Nephron progenitor cell (in vitro differentiated cells): ENCODE results near the gene SIRT5.
A peak's percentile ranks its signal among the peaks of the same experiment; 100 is the strongest.

ENCODE experiments used
- DNase-seq: peaks from one replicate; pipeline ENCODE4 v3.0.0; 2021
- H3K27ac Mint-ChIP-seq: 2 replicates; pipeline ENCODE4 v1.8.0; 2021; ENCODE audit warnings: mild to moderate bottlenecking, moderate library complexity, mixed read lengths
- H3K27me3 Mint-ChIP-seq: 2 replicates; pipeline ENCODE4 v1.8.0; 2021; ENCODE audit warnings: mild to moderate bottlenecking, low read depth, mixed read lengths; ENCODE audit not compliant: poor library complexity
- H3K36me3 Mint-ChIP-seq: 2 replicates; pipeline ENCODE4 v1.8.0; 2021; ENCODE audit warnings: low read depth, mixed read lengths
- H3K4me1 Mint-ChIP-seq: 2 replicates; pipeline ENCODE4 v1.8.0; 2021; ENCODE audit warnings: mixed read lengths
- H3K4me3 Mint-ChIP-seq: 2 replicates; pipeline ENCODE4 v1.8.0; 2021; ENCODE audit warnings: mild to moderate bottlenecking, moderate library complexity, mixed read lengths
- H3K9me3 Mint-ChIP-seq: 2 replicates; pipeline ENCODE4 v1.8.0; 2021; ENCODE audit warnings: mild to moderate bottlenecking, moderate library complexity, mixed read lengths
- CTCF ChIP-seq: fragments of 200-600 bp; sonication (generic); IDR thresholded peaks from 2 replicates; pipeline ENCODE4 v1.5.0; 2021; ENCODE audit warnings: antibody characterized with exemption

SIRT5 gene

DNA sequence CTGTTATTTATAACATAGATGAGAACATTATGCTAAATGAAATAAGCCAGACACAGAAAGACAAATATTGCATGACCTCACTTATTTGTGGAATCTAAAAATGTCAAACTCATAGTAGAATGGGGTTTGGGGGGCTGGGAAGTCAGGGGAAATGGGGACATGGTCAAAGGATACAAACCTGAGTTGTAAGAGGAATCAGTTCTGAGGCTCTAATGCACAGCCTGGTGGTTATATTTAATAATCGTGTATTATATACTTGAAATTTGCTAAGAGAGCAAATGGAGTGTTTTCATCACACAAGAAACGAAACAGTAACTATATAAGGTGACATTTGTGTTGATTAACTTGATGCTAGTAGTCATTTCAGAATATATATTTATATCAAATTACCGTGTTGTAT lies 46.2 kb upstream of the SIRT5 start:
- Mint-ChIP-seq H3K27ac (peak overlapping the region; percentile 25), H3K36me3 (no peaks in the 10 kb centered on the region), H3K27me3 (no peaks in the 10 kb centered on the region), H3K4me1 (peaks cover 63% of the 10 kb centered on the region), H3K4me3 (no peak overlapping the region), H3K9me3 (no peaks in the 10 kb centered on the region)
- no peak for TF ChIP-seq CTCF
- DNase-seq: no peak

DNA sequence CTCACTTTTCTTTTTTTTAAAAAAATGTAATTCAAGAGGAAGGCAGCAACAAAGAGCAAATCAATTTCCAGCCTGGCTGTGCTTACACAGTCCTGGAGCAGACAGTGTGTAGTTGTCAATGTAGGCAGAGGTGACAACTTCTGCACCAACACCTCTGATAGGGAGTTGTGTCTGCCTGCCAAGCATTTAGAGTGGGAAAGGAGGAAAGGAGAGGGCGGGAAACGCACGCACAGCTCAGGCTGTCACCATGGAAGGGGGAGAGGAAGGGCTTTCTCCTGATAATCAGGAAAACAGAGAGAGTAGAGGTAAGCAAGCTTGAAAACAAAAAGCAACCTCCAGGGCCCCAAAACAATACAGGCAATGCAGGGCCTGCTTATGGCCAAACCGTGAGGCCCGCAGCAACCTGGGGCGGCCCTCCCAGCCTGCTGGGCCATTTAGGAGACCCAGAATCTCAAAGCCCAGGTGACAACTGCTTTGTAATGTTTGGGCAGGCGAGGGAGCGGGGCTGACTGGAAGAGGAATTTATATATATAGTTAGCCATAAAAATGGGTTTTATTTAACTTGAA lies 45.5 kb upstream of the SIRT5 start:
- no peaks in the 10 kb centered on the region for H3K27me3 Mint-ChIP-seq
- no peaks in the 10 kb centered on the region for H3K36me3 Mint-ChIP-seq
- no peak for TF ChIP-seq CTCF
- peak overlapping the region; percentile 37 for H3K4me3 Mint-ChIP-seq
- no peak for DNase-seq
- peaks cover 57% of the 10 kb centered on the region for H3K4me1 Mint-ChIP-seq
- peak overlapping the region; percentile 30 for H3K27ac Mint-ChIP-seq
- H3K9me3 Mint-ChIP-seq: no peaks in the 10 kb centered on the region

DNA sequence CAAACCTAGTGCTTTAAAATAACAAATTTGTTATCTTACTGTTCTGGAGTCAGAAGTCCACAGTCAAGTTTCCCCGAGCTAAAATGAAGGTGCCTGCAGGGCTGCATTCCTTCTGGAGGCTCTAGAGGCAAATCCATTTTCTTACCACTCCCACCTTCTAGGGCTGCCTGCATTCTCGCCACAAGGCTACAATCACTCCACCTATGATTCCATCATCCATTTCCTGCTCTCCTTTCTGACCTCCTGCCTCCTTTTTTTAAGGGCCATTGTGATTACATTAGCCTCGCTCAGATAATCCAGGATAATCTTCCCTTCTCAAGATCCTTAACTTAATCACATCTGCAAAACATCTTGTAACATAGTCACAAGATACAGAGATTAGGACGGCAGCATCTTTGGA lies 42.4 kb upstream of the SIRT5 start:
- H3K4me1 Mint-ChIP-seq: peaks cover 57% of the 10 kb centered on the region
- no peaks in the 10 kb centered on the region for H3K9me3 Mint-ChIP-seq
- no peak for DNase-seq
- no peak overlapping the region for H3K27ac Mint-ChIP-seq
- H3K27me3 Mint-ChIP-seq: no peaks in the 10 kb centered on the region
- no peaks in the 10 kb centered on the region for H3K36me3 Mint-ChIP-seq
- H3K4me3 Mint-ChIP-seq: no peak overlapping the region
- no peak for TF ChIP-seq CTCF

- TF ChIP-seq CTCF: no peak
- Mint-ChIP-seq H3K27me3 (no peaks in the 10 kb centered on the region), H3K36me3 (no peaks in the 10 kb centered on the region), H3K9me3 (no peaks in the 10 kb centered on the region), H3K4me3 (no peak overlapping the region), H3K27ac (no peak overlapping the region), H3K4me1 (peaks cover 49% of the 10 kb centered on the region)
- no peak for DNase-seq
These were observed 39.9 kb upstream of the SIRT5 start for GRCh38 chr6:13534536-13534935.

GRCh38 chr6:13535306-13535705 lies 39.1 kb upstream of the SIRT5 start:
- H3K36me3 Mint-ChIP-seq: no peaks in the 10 kb centered on the region
- H3K4me1 Mint-ChIP-seq: peaks cover 45% of the 10 kb centered on the region
- H3K27me3 Mint-ChIP-seq: no peaks in the 10 kb centered on the region
- H3K9me3 Mint-ChIP-seq: no peaks in the 10 kb centered on the region
- no peak for TF ChIP-seq CTCF
- no peak overlapping the region for H3K27ac Mint-ChIP-seq
- DNase-seq: no peak
- H3K4me3 Mint-ChIP-seq: no peak overlapping the region

DNA sequence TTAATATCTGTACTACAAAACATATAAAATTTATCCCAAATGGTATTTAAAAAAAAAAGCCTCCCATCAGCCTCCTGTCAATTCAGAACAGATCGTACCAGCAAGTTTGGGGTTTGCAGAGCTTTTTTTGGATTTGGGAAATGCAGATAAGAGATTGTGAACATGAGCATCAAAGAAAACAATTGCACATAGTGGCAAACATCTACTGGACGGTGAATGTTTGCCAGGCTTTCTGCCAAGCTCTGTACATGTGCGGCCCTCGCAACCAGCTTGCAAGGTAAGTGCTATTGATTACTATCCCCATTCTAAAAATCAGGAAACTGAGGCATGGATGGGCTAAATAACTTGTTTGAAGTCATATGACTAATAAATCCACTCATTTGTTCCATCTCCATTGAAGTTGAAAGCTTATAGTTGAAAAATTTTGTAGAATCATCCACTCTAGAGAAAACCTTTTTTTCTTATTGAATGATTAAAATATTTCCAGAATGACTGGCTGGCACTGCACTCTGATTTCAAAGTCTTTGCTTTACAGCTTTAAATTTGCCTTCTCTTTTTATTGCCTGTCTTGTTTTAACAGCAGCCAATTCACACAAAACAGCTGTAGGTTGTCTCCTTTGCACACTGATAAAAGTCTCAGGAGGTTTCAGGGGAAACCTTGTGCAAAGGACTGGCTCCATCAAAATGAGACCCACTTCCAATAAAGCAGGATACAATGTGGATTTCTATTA lies 37.4 kb upstream of the SIRT5 start:
- DNase-seq: no peak
- Mint-ChIP-seq H3K9me3 (peaks cover 4% of the 10 kb centered on the region), H3K4me1 (peaks cover 38% of the 10 kb centered on the region), H3K27me3 (no peaks in the 10 kb centered on the region), H3K27ac (no peak overlapping the region), H3K36me3 (no peaks in the 10 kb centered on the region), H3K4me3 (no peak overlapping the region)
- TF ChIP-seq CTCF: no peak
